GM19193 (cell line): ENCODE data around the gene TMEM179.

Source experiments
- POLR2A ChIP-seq: IDR thresholded peaks from 4 replicates; pipeline ENCODE4 v1.6.1; 2011; ENCODE audit not compliant: insufficient read depth, insufficient read length; ENCODE audit errors: extremely low read depth

Gene TMEM179

GRCh38 chr14:104574978-104575583, 29.5 kb downstream of the TMEM179 start:
- TF ChIP-seq POLR2A = no peak

GRCh38 chr14:104574536-104574935, 30.0 kb downstream of the TMEM179 start:
- TF ChIP-seq POLR2A = no peak

- TF ChIP-seq POLR2A = no peak
Measured at GRCh38 chr14:104573930-104574329, 30.6 kb downstream of the TMEM179 start.

GRCh38 chr14:104572668-104573067, 31.9 kb downstream of the TMEM179 start:
- TF ChIP-seq POLR2A = no peak

GRCh38 chr14:104572024-104572626, 32.4 kb downstream of the TMEM179 start:
- no peak for TF ChIP-seq POLR2A

- TF ChIP-seq POLR2A = no peak
Measured at GRCh38 chr14:104571246-104571645, 33.3 kb downstream of the TMEM179 start.

GRCh38 chr14:104569435-104569834, 35.1 kb downstream of the TMEM179 start:
- no peak for TF ChIP-seq POLR2A

GRCh38 chr14:104568620-104569019, 36.0 kb downstream of the TMEM179 start:
- TF ChIP-seq POLR2A = no peak

GRCh38 chr14:104567957-104568225, 36.7 kb downstream of the TMEM179 start:
- TF ChIP-seq POLR2A = no peak

GRCh38 chr14:104567141-104567956, 37.2 kb downstream of the TMEM179 start:
- TF ChIP-seq POLR2A = no peak

- no peak for TF ChIP-seq POLR2A
Measured at GRCh38 chr14:104564744-104565679, 39.6 kb downstream of the TMEM179 start.

- TF ChIP-seq POLR2A = no peak
Measured at GRCh38 chr14:104563742-104564615, 40.6 kb downstream of the TMEM179 start.

GRCh38 chr14:104563191-104563741, 41.3 kb downstream of the TMEM179 start:
- no peak for TF ChIP-seq POLR2A

- no peak for TF ChIP-seq POLR2A
Measured at GRCh38 chr14:104562606-104563005, 42.0 kb downstream of the TMEM179 start.

GRCh38 chr14:104561632-104562495, 42.7 kb downstream of the TMEM179 start:
- no peak for TF ChIP-seq POLR2A
